22Rv1 (cell line): ENCODE measurements around the gene CYTH1.

Source experiments
- ZFX ChIP-seq: fragments of 450-650 bp; IDR thresholded peaks from 2 replicates; pipeline ENCODE4 v1.6.1; 2017; ENCODE audit warnings: antibody characterized with exemption, borderline replicate concordance
- TF ChIP-seq, protein P1 (sequence below): fragments of 450-650 bp; IDR thresholded peaks from 2 replicates; pipeline ENCODE4 v1.5.1; 2017; ENCODE audit warnings: mild to moderate bottlenecking

DNA sequence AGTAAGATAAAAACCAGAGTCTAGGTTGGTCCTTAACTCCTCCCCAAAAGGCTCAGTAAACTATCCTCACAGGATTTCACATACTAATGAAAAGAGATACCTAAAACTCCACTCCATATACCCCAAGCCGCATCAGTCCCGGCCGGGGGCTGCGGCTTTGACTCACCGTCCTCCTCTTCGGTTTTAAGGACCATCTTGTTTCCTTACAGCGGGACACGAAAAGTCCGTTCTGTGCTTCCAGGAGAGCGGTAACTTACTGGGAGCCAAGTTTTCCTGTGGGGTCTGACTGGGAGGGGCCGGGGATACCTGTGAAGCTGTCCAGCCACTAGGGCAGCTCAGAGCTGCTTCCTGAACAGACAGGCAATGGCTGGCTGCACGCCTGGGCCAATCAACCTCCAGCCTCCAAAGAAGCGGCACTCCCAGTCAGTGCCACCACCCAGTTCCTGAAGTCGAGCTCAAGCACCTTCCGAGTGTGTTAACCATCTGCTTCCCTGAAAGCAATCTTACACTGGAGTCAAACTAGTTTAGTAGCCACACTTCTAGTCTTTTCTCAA, 45.5 kb downstream of the CYTH1 start:
- TF ChIP-seq, protein P1, sequence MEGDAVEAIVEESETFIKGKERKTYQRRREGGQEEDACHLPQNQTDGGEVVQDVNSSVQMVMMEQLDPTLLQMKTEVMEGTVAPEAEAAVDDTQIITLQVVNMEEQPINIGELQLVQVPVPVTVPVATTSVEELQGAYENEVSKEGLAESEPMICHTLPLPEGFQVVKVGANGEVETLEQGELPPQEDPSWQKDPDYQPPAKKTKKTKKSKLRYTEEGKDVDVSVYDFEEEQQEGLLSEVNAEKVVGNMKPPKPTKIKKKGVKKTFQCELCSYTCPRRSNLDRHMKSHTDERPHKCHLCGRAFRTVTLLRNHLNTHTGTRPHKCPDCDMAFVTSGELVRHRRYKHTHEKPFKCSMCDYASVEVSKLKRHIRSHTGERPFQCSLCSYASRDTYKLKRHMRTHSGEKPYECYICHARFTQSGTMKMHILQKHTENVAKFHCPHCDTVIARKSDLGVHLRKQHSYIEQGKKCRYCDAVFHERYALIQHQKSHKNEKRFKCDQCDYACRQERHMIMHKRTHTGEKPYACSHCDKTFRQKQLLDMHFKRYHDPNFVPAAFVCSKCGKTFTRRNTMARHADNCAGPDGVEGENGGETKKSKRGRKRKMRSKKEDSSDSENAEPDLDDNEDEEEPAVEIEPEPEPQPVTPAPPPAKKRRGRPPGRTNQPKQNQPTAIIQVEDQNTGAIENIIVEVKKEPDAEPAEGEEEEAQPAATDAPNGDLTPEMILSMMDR = peak; percentile 19
- TF ChIP-seq ZFX = no peak
